ENCODE measurements around the gene TRIM77. TPM values are rescaled to one million over a fixed set of nuclear protein-coding genes. Genes with fewer than 3 reads are reported as not detected.

TRIM77 gene
- total RNA-seq, result not detected in 2 replicates

GRCh38 chr11:89709999-89710398, at the start of gene TRIM77:
Gene TRIM77, plus strand, starts transcription at chr11:89710299. Its CDS starts 0 bp downstream, at chr11:89710299.

Other genes with a start within 250 kb of the TRIM77 start
- 0.31 and 1.6 TPM in 2 replicates for gene NOX4, start 218.9 kb upstream of the TRIM77 start, total RNA-seq
- not detected in 2 replicates for gene TRIM49, start 98.3 kb downstream of the TRIM77 start, total RNA-seq
- gene TRIM64B, start 168.2 kb downstream of the TRIM77 start, total RNA-seq, result not detected in 2 replicates
- not detected in 2 replicates for gene TRIM49D1, start 211.9 kb downstream of the TRIM77 start, total RNA-seq
- not detected in 2 replicates for gene TRIM49D2, start 213.8 kb downstream of the TRIM77 start, total RNA-seq

All from cardiac ventricle fibroblast (primary cell).